ENCODE measurements around the gene SGCA. TPM values are rescaled to one million over a fixed set of nuclear protein-coding genes. Genes with fewer than 3 reads are reported as not detected.

Gene SGCA
- total RNA-seq, 1 experiment from 2014 or later = not detected

GRCh38 chr17:50180111-50180510, 14.3 kb downstream of the SGCA start:
- Histone ChIP-seq H2AFZ (no peak overlapping the region), H3K4me1 (replicated peaks; ENCODE audit: insufficient read depth) (peaks cover 32% of the 10 kb centered on the region), H3F3A (ENCODE audit: insufficient read depth, low read depth) (peaks cover 31% of the 10 kb centered on the region), H3K4me2 (no peak overlapping the region), H4K20me1 (ENCODE audit: insufficient read depth) (no peaks in the 10 kb centered on the region), H3K4me3 (no peak overlapping the region), H3K36me3 (ENCODE audit: low read depth) (no peaks in the 10 kb centered on the region), H3K9me2 (ENCODE audit: insufficient read depth) (no peaks in the 10 kb centered on the region), H3K27me3 (ENCODE audit: insufficient read depth, low read depth) (no peaks in the 10 kb centered on the region), H3K9me3 (ENCODE audit: insufficient read depth, low read depth) (no peaks in the 10 kb centered on the region), H3K79me2 (ENCODE audit: low read depth) (no peaks in the 10 kb centered on the region), H3K27ac (no peak overlapping the region)
- no TSS peak for BruUV-seq (replicated peaks)
- POLR2A ChIA-PET (ENCODE audit: unreplicated experiment) = no interaction called here
- no peak for DNase-seq
- CTCF ChIA-PET = interaction anchor here (0.7 kb wide), 1 partner anchor 11 kb away, joined by 7 read pairs; no protein-coding TSS in a partner anchor
- TF ChIP-seq EZH2 (IDR thresholded peaks at IDR 0.05; ENCODE audit: low read depth) (no peak), CTCF (conservative IDR thresholded peaks at IDR 0.05) (no peak)
- intact Hi-C loops (cut with micrococcal nuclease; ENCODE audit: unreplicated experiment) = no loop called here

DNA sequence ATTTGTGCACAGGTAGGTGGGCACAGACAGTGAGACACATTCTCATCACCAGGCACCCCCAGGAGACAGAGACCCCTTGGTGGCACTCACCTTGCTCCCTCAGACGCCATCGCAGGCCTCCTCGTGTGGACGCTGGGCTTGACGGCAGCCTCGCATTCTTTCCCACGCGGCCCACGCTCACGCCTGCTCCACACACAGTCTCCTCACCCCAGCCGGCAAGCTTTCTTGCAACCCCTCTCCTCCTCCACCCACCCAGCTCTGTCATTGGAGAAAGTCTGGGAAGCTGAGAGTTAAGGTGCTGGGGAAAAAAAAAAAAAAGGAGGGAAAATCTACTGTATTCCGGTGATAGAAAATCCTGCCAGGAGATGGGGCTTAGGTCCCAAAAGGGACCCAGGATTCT, 14.8 kb downstream of the SGCA start:
- Histone ChIP-seq H3K4me1 (replicated peaks; ENCODE audit: insufficient read depth) (peaks cover 32% of the 10 kb centered on the region), H2AFZ (no peak overlapping the region), H3K4me2 (no peak overlapping the region), H3K27ac (no peak overlapping the region), H3K27me3 (ENCODE audit: insufficient read depth, low read depth) (no peaks in the 10 kb centered on the region), H3F3A (ENCODE audit: insufficient read depth, low read depth) (peaks cover 26% of the 10 kb centered on the region), H3K9me3 (ENCODE audit: insufficient read depth, low read depth) (no peaks in the 10 kb centered on the region), H4K20me1 (ENCODE audit: insufficient read depth) (no peaks in the 10 kb centered on the region), H3K36me3 (ENCODE audit: low read depth) (no peaks in the 10 kb centered on the region), H3K9me2 (ENCODE audit: insufficient read depth) (no peaks in the 10 kb centered on the region), H3K79me2 (ENCODE audit: low read depth) (no peaks in the 10 kb centered on the region), H3K4me3 (no peak overlapping the region)
- TF ChIP-seq CTCF (conservative IDR thresholded peaks at IDR 0.05) = no peak
- TF ChIP-seq EZH2 (IDR thresholded peaks at IDR 0.05; ENCODE audit: low read depth) = no peak
- BruUV-seq (replicated peaks) = no TSS peak
- intact Hi-C loops (cut with micrococcal nuclease; ENCODE audit: unreplicated experiment) = no loop called here
- no peak for DNase-seq
- ChIA-PET CTCF (interaction anchor here (0.7 kb wide), 1 partner anchor 11 kb away, joined by 7 read pairs; no protein-coding TSS in a partner anchor), POLR2A (ENCODE audit: unreplicated experiment) (no interaction called here)

GRCh38 chr17:50181144-50181543, 15.3 kb downstream of the SGCA start:
- Histone ChIP-seq H3K9me3 (ENCODE audit: insufficient read depth, low read depth) (no peaks in the 10 kb centered on the region), H4K20me1 (ENCODE audit: insufficient read depth) (no peaks in the 10 kb centered on the region), H3K9me2 (ENCODE audit: insufficient read depth) (no peaks in the 10 kb centered on the region), H3K4me2 (no peak overlapping the region), H3F3A (ENCODE audit: insufficient read depth, low read depth) (peaks cover 21% of the 10 kb centered on the region), H3K36me3 (ENCODE audit: low read depth) (no peaks in the 10 kb centered on the region), H3K27ac (no peak overlapping the region), H2AFZ (no peak overlapping the region), H3K4me1 (replicated peaks; ENCODE audit: insufficient read depth) (peaks cover 32% of the 10 kb centered on the region), H3K79me2 (ENCODE audit: low read depth) (no peaks in the 10 kb centered on the region), H3K27me3 (ENCODE audit: insufficient read depth, low read depth) (no peaks in the 10 kb centered on the region), H3K4me3 (no peak overlapping the region)
- no TSS peak for BruUV-seq (replicated peaks)
- POLR2A ChIA-PET (ENCODE audit: unreplicated experiment) = no interaction called here
- no peak for DNase-seq
- CTCF ChIA-PET = interaction anchor here (0.6 kb wide), 1 partner anchor 120 kb away, joined by 3 read pairs; no protein-coding TSS in a partner anchor
- no peak for TF ChIP-seq CTCF (conservative IDR thresholded peaks at IDR 0.05)
- TF ChIP-seq EZH2 (IDR thresholded peaks at IDR 0.05; ENCODE audit: low read depth) = no peak
- intact Hi-C loops (cut with micrococcal nuclease; ENCODE audit: unreplicated experiment) = no loop called here

Data from PC-9 (cell line).